Measurements from ENCODE around the gene NUCKS1.

The NUCKS1 gene

DNA sequence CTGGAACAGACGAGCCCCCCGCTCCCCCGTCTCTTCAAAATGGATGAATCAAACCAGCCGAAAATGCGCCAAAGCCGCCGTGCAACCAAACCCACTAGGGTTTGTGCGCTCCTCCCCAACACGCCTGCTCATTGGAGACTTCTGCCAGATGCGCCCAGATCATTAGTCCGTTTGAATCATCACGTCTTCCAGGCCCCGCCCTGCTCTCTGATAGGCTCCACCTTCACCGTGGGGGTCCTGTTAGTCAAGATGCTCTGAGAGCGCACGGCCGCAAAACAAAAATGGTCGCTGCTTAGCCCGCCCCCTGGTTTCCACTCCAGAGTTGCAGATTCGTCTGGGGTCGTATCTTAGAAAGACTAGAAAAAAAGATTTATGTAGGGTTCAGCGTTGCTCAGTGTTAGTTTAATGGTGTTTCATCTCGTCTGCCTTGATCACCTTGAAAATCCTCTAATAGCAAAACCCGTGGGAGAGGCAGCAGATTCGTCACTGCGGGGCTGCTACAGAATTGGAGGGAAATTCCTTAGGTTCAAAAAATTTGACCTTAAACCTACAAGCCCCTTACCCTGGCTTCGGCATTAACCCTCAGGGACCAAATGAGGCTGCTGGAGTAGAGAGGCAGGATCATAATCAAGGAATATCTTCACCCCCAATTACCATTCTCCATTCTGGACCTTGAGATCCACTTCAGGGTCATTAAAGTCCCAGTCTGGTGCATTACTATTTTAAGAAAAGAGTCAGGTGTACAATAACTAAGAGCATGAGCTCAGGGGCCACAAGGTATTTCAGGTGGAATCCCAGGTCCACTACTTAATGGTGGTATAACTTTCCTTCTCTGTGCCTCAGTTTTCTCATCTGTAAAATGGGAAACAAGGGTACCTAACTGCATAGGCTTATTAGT lies at the start of gene NUCKS1:
Gene NUCKS1 (minus strand): TSS at position 45 of the 898 bp plus-strand sequence. CDS start 209 bp downstream, outside the sequence.
- peak; percentile 98 for DNase-seq (ENCODE audit: low read depth)
- TF ChIP-seq CTCF (IDR thresholded peaks at IDR 0.05; ENCODE audit: control insufficient read depth, extremely low read depth, insufficient read depth): no peak
- peak within 1 kb of the TSS; percentile 90 for H3K4me3 ChIP-seq (ENCODE audit: low read depth, low read length)

GRCh38 chr1:205798577-205798976 lies 48.6 kb upstream of the NUCKS1 start:
- no peak overlapping the region for H3K4me3 ChIP-seq (ENCODE audit: low read depth, low read length)
- no peak for TF ChIP-seq CTCF (IDR thresholded peaks at IDR 0.05; ENCODE audit: control insufficient read depth, extremely low read depth, insufficient read depth)
- peak; percentile 57 for DNase-seq (ENCODE audit: low read depth)

- no peak overlapping the region for H3K4me3 ChIP-seq (ENCODE audit: low read depth, low read length)
- DNase-seq (ENCODE audit: low read depth): no peak
- no peak for TF ChIP-seq CTCF (IDR thresholded peaks at IDR 0.05; ENCODE audit: control insufficient read depth, extremely low read depth, insufficient read depth)
These were observed 47.2 kb upstream of the NUCKS1 start for GRCh38 chr1:205797168-205797567.

- no peak for DNase-seq (ENCODE audit: low read depth)
- no peak overlapping the region for H3K4me3 ChIP-seq (ENCODE audit: low read depth, low read length)
- TF ChIP-seq CTCF (IDR thresholded peaks at IDR 0.05; ENCODE audit: control insufficient read depth, extremely low read depth, insufficient read depth): no peak
These were observed 44.2 kb upstream of the NUCKS1 start for GRCh38 chr1:205794011-205794730.

- no peak overlapping the region for H3K4me3 ChIP-seq (ENCODE audit: low read depth, low read length)
- DNase-seq (ENCODE audit: low read depth): no peak
- TF ChIP-seq CTCF (IDR thresholded peaks at IDR 0.05; ENCODE audit: control insufficient read depth, extremely low read depth, insufficient read depth): no peak
These were observed 43.1 kb upstream of the NUCKS1 start for GRCh38 chr1:205792961-205793673.

DNA sequence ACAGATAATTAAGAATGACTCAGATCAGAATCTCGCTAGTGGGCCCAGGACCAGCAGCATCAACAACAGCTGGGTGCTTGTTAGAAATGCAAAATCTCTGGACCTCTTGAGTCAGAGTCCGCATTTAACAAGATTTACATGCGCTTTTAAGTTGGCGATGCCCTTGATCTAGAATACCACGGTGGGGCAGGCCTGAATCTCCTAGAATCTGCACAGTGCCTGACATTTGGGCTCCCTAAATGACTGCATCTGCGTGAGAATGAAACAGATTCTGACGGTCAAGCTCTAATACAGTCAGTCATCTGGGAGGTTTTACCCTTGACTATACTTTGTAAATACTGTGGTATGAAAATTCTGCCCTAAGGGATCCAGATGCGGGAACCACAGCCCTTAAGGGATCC lies 42.5 kb upstream of the NUCKS1 start:
- no peak for TF ChIP-seq CTCF (IDR thresholded peaks at IDR 0.05; ENCODE audit: control insufficient read depth, extremely low read depth, insufficient read depth)
- DNase-seq (ENCODE audit: low read depth): no peak
- H3K4me3 ChIP-seq (ENCODE audit: low read depth, low read length): no peak overlapping the region

Data from LNCaP clone FGC (cell line).